HG02885 (cell line): ENCODE measurements around the gene WDR38.
"Not testable (repeated sequence)": the region's sequence is repeated elsewhere in the genome, so short reads cannot be mapped to it uniquely, and the experiment has no call there.

ENCODE experiments used
- ATAC-seq: cut with Tn5 transposase; IDR thresholded peaks from one replicate; pipeline ENCODE4 v1.9.1; 2021; ENCODE audit warnings: mild to moderate bottlenecking; ENCODE audit not compliant: unreplicated experiment, poor library complexity

The WDR38 gene

DNA sequence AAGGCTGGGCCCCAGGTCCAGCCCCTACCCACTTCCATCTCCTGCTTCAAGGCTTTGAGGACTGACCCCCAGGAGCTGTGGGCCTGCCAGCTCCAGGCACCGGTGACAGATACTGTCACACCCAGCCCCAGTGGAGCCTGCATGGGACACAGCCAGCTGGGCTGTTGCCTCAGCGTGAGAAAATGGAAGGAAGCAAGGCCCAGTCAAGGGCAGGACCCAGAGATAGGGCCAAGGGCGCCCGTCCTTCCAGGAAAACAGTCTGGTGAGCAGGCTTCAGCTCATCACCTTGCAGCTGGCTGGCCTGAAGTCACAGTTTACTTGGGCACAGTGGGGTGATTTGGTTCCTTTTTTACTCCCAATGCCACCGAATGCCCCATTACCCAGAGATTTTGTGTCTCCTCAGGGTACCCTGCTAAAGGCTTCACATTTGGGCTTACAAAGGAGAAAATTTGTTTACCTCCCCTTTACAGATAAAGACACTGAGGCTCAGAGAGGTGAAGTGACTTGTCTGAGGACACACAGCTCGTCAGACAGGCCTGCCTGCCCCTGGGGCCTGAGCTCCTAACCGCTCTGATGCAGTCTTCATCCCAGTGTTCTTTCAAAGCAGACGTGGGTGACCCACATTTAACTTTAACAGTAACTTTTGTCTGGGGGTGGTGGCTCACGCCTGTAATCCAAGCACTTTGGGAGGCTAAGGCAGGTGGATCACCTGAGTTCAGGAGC, 21.5 kb upstream of the WDR38 start:
- ATAC-seq, result no peak

DNA sequence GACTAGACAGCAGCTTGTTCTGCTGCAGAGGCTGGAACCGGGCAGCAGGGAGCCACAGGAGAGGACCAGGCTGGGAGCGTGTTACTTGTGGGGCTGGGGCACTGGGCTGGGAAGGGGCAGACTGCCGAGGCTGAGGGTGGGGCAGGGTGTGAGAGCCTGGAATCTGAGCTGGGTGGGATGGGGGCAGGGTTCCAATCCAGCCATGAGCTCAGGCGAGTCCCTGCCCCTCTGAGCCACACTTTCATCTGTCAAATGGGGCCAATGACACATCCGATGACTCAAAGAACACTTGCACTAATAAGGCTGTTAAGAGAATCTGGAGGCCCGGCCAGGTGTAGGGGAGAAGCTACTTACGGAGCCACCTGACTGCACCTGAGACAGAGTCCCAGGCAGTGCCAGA, 18.7 kb upstream of the WDR38 start:
- no peak for ATAC-seq

DNA sequence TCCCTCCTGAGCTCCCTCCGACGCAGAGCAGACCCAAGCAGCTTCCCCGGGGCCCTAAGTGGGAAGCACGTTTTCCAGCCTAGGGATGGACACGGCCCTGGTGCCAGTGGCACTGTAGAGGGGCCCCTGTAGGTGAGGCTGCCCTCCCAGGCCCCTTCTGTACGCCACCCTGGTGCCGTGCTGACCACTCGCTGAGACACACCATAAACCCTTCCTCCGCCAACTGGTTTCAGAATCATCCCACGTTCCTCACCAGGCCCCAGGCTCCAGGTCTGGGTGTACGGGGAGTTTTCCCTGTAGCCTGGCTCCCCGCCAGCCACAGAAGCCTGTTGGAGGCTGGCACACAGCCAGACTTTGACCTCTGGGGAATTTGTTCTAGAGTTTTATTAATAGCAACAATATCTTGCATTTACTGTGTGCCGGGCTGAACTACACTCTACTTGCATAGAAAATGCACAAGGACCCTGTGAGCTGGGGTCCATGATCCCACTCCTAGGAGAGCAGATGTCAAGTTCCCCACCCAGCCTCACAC, 18.2 kb upstream of the WDR38 start:
- ATAC-seq, result no peak

DNA sequence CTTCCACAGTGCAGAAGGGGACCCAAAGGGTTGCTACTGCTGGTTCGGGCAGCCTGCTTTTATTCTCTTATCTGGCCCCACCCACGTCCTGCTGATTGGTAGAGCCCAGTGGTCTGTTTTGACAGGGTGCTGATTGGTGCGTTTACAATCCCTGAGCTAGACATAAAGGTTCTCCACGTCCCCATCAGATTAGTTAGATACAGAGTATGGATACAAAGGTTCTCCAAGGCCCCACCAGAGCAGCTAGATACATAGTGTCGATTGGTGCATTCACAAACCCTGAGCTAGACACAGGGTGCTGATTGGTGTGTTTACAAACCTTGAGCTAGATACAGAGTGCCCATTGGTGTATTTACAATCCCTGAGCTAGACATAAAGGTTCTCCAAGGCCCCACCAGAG, 15.1 kb upstream of the WDR38 start:
- ATAC-seq, result not testable (repeated sequence)

DNA sequence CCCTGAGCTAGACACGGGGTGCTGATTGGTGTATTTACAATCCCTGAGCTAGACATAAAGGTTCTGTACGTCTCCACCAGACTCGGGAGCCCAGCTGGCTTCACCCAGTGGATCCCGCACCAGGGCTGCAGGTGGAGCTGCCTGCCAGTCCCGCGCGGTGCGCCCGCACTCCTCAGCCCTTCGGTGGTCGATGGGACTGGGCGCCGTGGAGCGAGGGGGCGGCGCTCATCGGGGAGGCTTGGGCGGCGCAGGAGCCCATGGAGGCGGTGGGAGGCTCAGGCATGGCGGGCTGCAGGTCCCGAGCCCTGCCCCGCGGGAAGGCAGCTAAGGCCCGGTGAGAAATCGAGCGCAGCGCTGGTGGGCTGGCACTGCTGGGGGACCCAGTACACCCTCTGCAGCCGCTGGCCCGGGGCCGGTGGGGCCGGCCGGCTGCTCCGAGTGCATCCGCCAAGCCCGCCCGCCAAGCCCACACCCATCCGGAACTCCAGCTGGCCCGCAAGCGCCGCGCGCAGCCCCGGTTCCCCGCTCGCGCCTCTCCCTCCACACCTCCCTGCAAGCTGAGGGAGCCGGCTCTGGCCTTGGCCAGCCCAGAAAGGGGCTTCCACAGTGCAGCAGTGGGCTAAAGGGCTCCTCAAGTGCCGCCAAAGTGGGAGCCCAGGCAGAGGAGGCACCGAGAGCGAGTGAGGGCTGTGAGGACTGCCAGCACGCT, 14.5 kb upstream of the WDR38 start:
- not testable (repeated sequence) for ATAC-seq

DNA sequence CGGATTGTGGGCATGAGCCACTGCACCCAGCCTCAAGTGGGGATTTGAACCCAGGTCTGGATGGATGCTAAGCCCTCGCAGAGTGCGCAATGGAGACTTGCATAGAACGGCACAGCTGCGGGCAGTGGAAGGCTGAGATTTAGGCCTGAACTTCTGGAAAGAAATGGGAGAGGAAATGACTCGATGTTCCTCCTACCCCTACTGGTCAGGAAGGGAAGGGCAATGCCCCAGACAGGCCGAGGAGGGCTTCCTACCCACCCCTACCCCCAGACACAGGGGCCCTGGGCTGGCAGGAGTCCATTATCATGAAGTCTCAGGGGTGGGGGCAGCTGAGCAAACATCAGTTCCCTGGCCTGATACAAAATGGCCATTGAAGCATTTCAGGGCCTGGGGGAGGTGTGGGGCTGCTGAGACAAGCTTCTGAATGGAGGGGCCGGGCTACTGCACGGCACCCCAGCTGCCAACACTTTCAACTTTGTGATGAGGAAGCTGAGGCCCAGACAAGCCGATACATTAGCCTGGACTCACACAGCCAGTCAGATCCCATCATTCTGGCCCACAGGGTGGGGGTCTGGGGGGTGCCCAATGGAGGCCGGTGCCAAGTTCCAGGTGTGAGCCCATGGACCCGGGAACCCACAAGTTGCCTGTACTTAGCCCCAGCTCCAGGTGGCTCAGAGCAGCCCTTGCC, 13.5 kb upstream of the WDR38 start:
- ATAC-seq, result no peak

DNA sequence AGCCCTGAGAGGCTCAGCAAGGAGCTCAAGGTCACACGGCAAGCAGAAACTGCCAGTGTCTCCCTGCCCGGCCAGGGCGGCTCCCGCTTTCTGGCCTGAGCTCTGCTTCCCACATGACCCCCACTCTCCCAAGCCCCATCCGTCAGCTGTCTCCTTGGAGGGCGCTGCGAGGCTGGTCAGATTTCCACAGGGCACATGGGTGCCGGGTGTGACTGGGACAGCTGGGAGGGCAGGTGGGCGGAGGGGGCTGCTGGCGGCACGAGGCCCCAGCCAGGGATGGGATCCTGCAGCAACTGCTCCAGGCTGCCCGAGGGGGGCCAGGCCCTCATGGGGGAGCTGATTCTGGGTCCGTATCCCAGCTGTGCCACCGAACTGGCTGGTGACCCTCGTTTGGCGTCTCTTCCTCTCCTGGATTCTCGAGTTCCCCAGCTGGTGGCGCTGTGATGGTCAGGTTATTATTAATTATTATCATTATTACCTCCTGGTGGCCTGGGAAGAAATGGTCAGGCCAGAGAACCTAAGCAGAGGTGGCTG, 12.9 kb upstream of the WDR38 start:
- no peak for ATAC-seq

DNA sequence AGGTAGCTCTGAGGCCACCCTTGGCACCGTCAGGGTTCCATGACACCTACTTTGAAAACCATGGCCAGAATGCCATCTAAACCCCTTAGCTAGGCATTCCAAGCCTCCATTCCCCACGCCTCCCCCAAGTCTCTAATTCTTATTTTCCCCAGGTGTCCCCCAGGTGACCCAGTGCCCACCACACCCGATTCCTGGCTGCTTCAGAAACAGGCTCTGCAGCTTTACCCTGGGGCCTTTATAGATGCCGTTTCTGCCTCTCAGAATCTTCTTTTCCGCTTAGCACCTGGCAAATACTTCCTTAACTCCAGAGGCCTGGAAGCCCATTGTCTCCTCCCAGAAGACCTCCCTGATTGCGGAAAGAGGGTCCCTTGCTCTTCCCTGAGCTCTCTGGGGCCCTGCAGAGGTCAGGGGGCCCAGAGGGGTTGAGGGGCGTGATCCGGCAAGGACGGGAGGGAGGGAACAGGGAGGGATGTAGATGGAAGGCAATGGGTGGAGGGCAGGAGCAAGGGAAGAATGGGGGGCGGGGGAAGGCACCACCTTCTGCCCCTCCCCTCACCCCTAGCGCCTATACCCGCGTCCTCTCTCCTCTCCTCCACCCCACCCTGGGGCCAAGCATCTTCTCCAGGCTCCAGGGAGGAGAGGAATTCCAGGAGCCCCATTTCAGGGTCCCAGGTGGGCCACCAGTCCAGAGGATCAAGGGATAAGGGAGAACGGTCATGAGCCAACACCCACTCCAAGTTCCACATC, 12.0 kb upstream of the WDR38 start:
- ATAC-seq, result no peak

DNA sequence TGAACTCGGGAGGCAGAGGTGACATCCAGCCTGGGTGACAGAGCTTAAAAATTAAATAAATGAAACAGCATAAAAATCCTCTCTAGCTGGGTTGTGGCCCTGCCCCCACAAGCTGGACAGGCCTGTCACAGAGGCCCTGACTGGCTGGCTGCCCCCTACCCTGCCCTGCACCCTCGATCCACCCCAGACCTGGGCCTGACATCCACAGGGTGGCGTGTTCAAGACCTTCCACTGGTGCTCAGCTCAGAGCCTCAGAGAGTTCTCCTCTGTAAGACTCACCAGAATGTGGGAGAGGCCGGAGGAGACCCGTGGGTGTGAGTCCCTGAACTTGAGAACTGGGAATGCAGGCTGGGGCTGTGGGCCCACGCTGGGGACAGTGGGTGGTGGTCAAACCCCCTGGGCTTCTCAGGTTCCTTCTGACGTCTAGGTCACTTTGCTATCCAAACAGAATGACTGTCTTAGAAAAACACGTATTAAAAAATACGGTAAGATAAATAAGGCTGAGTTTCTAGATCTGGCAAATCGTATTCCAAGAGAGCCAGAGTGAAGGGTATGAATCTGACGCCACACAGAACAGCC, 9.7 kb upstream of the WDR38 start:
- ATAC-seq, result no peak

DNA sequence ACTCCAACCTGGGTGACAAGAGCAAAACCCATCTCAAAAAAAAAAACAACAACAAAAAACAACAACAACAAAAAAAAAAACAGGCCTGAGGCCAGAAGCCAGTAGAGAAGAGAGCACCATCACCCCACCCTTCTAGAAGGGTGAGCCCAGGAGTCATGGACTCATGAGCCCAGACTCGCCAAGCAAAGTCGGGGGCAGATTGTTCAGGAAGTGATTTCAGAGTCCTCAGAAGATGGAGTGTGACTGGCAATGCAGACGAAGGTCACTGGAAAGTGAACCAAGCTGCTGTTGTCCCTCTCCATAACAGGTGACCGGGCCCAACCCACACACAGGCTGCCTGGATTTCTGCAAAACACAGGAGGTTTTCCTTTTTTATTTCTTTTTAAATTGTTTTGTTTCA, 9.0 kb upstream of the WDR38 start:
- ATAC-seq, result no peak

DNA sequence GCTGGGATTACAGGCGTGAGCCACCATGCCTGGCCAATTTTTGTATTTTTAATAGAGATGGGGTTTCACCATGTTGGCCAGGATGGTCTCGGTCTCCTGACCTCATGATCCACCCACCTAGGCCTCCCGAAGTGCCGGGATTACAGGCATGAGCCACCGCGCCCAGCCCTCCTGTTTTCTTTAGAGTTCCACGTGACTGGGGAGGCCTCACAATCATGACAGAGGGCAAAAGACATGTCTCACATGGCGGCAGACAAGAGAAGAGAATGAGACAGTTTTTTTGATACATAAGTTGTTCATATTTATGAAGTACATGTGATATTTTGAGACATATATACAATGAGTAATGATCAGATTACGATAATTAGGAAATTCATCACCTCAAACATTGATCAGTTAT, 6.8 kb upstream of the WDR38 start:
- ATAC-seq, result not testable (repeated sequence)

DNA sequence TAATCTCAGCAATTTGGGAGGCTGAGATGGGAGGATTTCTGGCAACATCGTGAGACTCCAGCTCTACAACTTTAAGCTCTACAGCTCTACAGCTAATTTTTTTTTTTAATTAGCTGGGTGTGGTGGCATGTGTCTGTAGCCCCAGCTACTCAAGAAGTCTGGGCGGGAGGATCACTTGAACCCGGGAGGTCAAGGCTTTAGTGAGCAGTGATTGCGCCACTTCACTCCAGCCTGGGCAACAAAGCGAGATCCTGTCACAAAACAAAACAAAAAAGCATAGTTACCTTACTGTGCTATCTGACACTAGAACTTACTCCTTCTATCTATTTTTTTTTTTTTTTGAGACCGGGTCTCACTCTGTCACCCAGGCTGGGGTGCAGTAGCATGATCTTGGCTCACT, 6.3 kb upstream of the WDR38 start:
- no peak for ATAC-seq

DNA sequence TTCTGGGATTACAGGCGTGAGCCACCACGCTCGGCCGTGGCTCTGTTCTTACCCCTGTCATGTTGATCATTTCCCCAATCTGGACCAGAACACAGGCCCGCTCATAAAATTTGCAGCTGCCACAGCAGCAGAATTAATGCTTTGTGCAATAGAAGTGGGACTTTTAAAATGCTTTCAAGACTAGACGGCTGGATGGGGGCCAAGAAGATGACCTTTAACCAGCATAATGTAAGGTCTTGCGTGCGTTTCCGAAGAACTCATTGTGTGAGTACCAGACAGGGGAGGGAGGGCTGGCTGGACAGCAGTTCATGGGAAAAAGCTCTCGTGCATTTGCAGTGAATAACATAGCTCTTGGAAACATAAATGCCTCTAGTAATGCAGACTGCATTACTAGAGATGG, 3.5 kb upstream of the WDR38 start:
- no peak for ATAC-seq

DNA sequence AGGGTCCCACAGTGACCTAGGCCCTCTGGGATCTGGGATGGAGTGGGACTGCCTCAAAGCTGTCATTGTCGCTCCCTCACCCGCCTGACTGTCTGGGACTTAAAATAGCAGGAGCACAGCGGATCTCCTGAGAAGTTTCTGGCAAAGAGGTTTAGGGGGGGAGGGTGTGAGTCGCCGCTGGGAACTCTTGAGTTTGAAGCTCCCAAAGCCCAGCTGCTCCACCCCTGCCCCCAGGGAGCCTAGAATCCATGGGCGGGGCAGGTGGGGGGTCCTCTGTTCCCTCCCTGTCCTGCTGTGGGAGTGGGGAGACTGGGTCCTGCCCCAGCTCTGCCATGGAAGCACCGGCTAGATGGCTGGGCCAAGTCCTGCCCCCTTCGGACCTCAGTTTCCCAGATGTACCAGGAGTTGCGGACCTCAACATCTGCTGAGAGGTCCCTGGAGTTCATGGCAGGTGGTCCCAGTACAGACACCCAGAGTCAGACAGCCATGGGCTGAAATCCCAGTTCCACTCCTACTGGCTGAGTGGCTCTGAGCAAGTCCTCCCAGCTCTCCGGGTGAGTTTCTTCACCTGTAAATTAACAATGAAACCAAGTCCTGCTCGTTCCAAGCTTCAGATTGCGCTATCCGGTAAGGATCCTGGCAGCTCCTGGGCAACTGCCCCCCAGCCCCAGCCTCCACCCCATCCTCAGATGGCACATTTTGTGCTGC, 985 bp upstream of the WDR38 start:
- no peak for ATAC-seq

DNA sequence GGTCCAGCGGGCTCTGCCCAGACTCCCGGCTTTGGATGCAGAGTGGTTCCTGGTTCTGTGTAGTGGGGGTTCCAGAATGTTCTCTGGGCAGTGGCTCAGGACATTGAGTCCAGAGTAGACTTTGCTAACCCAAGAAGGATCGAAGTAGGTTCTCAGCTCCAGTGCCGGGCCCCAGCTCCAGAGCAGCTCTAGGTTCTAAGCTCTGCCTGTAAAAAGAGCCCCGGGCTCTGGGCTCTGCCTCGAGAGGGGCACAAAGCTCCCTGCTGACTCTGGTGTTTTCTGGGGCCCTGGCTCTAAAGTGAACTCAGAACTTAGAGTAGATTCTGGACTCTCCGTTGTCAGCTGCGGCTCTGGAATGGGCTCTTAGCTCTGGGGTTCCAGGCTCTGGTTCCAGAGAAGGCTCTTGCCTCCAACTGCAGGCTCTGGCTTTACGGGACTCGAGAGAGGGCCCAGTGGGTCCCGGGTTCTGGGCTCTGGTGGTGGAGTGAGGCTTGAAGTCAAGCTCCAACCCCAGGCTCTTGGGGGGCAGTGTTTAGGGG, 414 bp downstream of the WDR38 start:
- no peak for ATAC-seq

DNA sequence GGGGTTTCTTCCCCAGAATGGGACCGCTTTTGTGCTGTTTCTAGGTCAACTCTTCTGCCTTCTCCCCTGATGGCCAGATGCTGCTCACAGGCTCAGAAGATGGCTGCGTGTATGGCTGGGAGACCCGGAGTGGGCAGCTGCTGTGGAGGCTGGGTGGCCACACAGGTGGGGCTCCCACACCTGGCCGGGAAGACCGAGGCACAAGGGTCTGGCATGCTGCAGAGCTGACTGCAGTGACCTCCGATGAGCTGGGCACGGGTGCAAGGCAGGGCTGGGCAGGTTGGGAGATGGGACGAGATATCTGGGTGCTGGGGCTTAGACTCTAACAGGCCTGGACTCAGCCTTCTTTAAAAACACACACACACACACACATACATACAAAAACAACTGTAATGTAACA, 901 bp downstream of the WDR38 start:
- ATAC-seq, result no peak

DNA sequence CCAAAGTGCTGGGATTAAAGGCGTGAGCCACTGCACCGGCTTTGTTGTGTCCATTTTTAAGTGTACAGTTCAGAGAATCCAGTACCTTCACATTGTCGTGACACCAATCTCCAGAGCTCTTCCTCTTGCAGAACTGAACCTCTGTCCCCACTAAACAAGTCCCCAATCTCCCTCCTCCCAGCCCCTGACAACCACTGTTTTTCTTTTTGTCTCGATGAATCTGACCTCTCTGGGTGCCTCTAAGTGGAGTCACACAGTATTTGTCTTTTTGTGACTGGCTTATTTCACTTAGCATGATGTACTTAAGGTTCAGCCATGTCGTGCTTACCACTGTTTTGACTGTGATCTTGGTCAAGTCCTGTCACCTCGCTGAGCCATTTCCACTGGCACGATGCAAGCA, 1.6 kb downstream of the WDR38 start:
- no peak for ATAC-seq

DNA sequence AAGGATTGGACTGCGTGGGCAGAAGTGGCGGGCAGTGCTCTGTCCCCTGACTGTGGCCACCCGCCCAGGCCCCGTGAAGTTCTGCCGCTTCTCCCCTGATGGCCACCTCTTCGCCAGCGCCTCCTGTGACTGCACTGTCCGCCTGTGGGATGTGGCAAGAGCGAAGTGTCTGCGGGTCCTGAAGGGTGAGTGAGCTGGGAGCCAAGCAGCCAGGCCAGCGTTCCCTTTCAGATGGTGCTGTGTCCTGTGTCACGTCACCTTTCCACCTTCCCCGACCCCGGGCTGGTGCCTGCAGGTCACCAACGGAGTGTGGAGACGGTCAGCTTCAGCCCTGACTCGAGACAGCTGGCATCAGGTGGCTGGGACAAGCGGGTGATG, 2.3 kb downstream of the WDR38 start:
- ATAC-seq, result no peak
